PC-9 (cell line): Measurements from ENCODE around the gene HOXA11.

ENCODE experiments used
- CTCF ChIP-seq: fragments of 200-600 bp; sonication (generic); conservative IDR thresholded peaks from 2 replicates; pipeline ENCODE4 v1.6.1; 2017; ENCODE audit warnings: mixed run types, antibody characterized with exemption, mild to moderate bottlenecking, moderate library complexity
- EZH2 ChIP-seq: fragments of 200-600 bp; sonication (generic); IDR thresholded peaks from 2 replicates; pipeline ENCODE4 v1.8.0; 2017; ENCODE audit warnings: antibody characterized with exemption, low read depth

- TF ChIP-seq CTCF (no peak), EZH2 (no peak)
These were observed 46.6 kb downstream of the HOXA11 start for GRCh38 chr7:27138472-27138871.
